Endothelial cell of umbilical vein (primary cell): Measurements from ENCODE around the gene MYO1G. TPM values are rescaled to one million over a fixed set of nuclear protein-coding genes. Genes with fewer than 3 reads are reported as not detected.

Source experiments
- BruUV-seq: library from RNA; stranded (reverse); fragments of 400-500 nt; replicated peaks from 2 replicates; lab custom pipeline; 2021; lab: Mats Ljungman, UMichigan
- CTCF ChIA-PET: fragments of 300-600, 350-600 bp; sonication (Branson Sonifier 250); formaldehyde crosslinking; loops from one replicate; lab custom pipeline; 2021; ENCODE audit warnings: antibody characterized with exemption, inconsistent platforms; lab: Charles Lee
- POLR2A ChIA-PET: fragments of 300-600, 350-600 bp; sonication (Branson Sonifier 250); formaldehyde crosslinking; loops from one replicate; lab custom pipeline; 2021; ENCODE audit warnings: antibody characterized with exemption, inconsistent platforms; lab: Charles Lee
- DNase-seq: peaks from one replicate; pipeline ENCODE4 v3.0.0-alpha.2; 2011; ENCODE audit warnings: low read depth, low spot score
- FAIRE-seq: peaks from 2 replicates; lab custom pipeline; 2011; peaks lifted over from hg19 to GRCh38; lab: Jason Lieb, UNC
- H2AFZ ChIP-seq: 2 replicates; pipeline ENCODE4 v1.6.0; 2012; ENCODE audit warnings: low read depth, low read length, control low read depth, inconsistent platforms
- H3K27ac ChIP-seq: 2 replicates; pipeline ENCODE4 v1.5.1; 2011; ENCODE audit warnings: low read depth, mild to moderate bottlenecking, control low read depth, low read length, moderate library complexity; ENCODE audit not compliant: insufficient read depth
- H3K27me3 ChIP-seq, 2 experiments: 2 replicates each; pipeline versions ENCODE4 v1.6.0 to v1.6.1; 2011; ENCODE audit warnings: low read length in 2 of 2, mixed read lengths in 1 of 2; ENCODE audit not compliant: control insufficient read depth in 2 of 2, insufficient read depth in 2 of 2
- H3K36me3 ChIP-seq, 2 experiments: 2 replicates in 1 of 2; 3 replicates in 1 of 2; pipeline ENCODE4 v1.5.1; 2011; ENCODE audit warnings: low read length in 2 of 2, mild to moderate bottlenecking in 1 of 2, moderate library complexity in 1 of 2; ENCODE audit not compliant: control insufficient read depth in 2 of 2, insufficient read depth in 2 of 2; ENCODE audit errors: extremely low read depth in 1 of 2
- H3K4me1 ChIP-seq: 3 replicates; pipeline ENCODE4 v1.5.1; 2011; ENCODE audit warnings: mild to moderate bottlenecking, low read length; ENCODE audit not compliant: control insufficient read depth, insufficient read depth; ENCODE audit errors: extremely low read depth
- H3K4me2 ChIP-seq: 2 replicates; pipeline ENCODE4 v1.6.1; 2011; ENCODE audit warnings: low read length, control low read depth, mixed read lengths; ENCODE audit not compliant: insufficient read depth
- H3K4me3 ChIP-seq, 3 experiments: fragments of 200-600 bp in 1 of 3; sonication (generic), shearing (Covaris generic) in 1 of 3; replicated peaks in 1 of 3; 2 replicates each; pipeline ENCODE4 v1.5.1; 2011 to 2016; ENCODE audit warnings: control low read depth in 3 of 3, low read length in 3 of 3, mild to moderate bottlenecking in 2 of 3, inconsistent platforms in 1 of 3, low read depth in 1 of 3, moderate library complexity in 1 of 3; ENCODE audit not compliant: insufficient read depth in 1 of 3
- H3K79me2 ChIP-seq: 2 replicates; pipeline ENCODE4 v1.6.0; 2012; ENCODE audit warnings: low read length, inconsistent platforms; ENCODE audit not compliant: control insufficient read depth, insufficient read depth
- H3K9ac ChIP-seq: replicated peaks from 2 replicates; pipeline ENCODE3; 2011; ENCODE audit warnings: low read length, control low read depth; ENCODE audit not compliant: insufficient read depth; ENCODE audit errors: extremely low read depth
- H3K9me1 ChIP-seq: replicated peaks from 3 replicates; pipeline ENCODE4 v1.6.0; 2011; ENCODE audit warnings: mild to moderate bottlenecking, low read length; ENCODE audit not compliant: control insufficient read depth, insufficient read depth; ENCODE audit errors: extremely low read depth
- H3K9me3 ChIP-seq: replicated peaks from 2 replicates; pipeline ENCODE4 v1.5.1; 2012; ENCODE audit warnings: low read length, inconsistent platforms; ENCODE audit not compliant: control insufficient read depth, insufficient read depth
- H4K20me1 ChIP-seq: replicated peaks from 2 replicates; pipeline ENCODE3; 2011; ENCODE audit warnings: mild to moderate bottlenecking, low read length; ENCODE audit not compliant: control insufficient read depth, insufficient read depth; ENCODE audit errors: extremely low read depth
- EZH2 ChIP-seq: IDR thresholded peaks from 2 replicates; pipeline ENCODE4 v1.6.1; 2012; ENCODE audit warnings: borderline replicate concordance, low read depth, mild to moderate bottlenecking, moderate library complexity, low read length, inconsistent platforms; ENCODE audit not compliant: severe bottlenecking
- FOS ChIP-seq: IDR thresholded peaks from 2 replicates; pipeline ENCODE4 v1.6.1; 2011; ENCODE audit warnings: mild to moderate bottlenecking, low read length, moderate library complexity, borderline replicate concordance; ENCODE audit not compliant: insufficient read depth
- GATA2 ChIP-seq: IDR thresholded peaks from 2 replicates; pipeline ENCODE4 v1.7.0; 2011; ENCODE audit warnings: low read depth, mild to moderate bottlenecking, moderate library complexity, mixed read lengths, low read length; ENCODE audit not compliant: insufficient read length, insufficient read depth
- JUN ChIP-seq: IDR thresholded peaks from 2 replicates; pipeline ENCODE4 v1.6.1; 2011; ENCODE audit warnings: borderline replicate concordance, low read depth; ENCODE audit not compliant: insufficient read length, insufficient read depth
- MYC ChIP-seq: IDR thresholded peaks from one replicate; pipeline ENCODE4 v1.6.1; 2011; ENCODE audit warnings: mild to moderate bottlenecking, low read depth, low read length
- POLR2A ChIP-seq: IDR thresholded peaks from 2 replicates; pipeline ENCODE4 v1.6.1; 2012; ENCODE audit warnings: low read depth, mild to moderate bottlenecking, control low read depth, low read length
- dilution Hi-C: fragments of 300-500 bp; cut with MboI; formaldehyde crosslinking; loops from one replicate; pipeline ENCODE4 v1.15.0; 2019; ENCODE audit warnings: low sequenced_read_pairs; ENCODE audit not compliant: extremely low pct_ligation_motif_present
- intact Hi-C: fragments of 100-400 bp; cut with micrococcal nuclease; formaldehyde crosslinking; loops from one replicate; pipeline ENCODE4 v1.10.0; 2022
- polyA plus RNA-seq, 4 experiments: library from polyadenylated mRNA; depleted of rRNA in 3 of 4; stranded (reverse) in 3 of 4; unstranded in 1 of 4; fragments of >200 nt; gene quantifications; 2 replicates each; pipeline versions ENCODE4 v1.2.1 to v1.2.3, GENCODE V29; 2011 to 2012; ENCODE audit warnings: missing spikeins in 1 of 4
- total RNA-seq: library from RNA; stranded (reverse); gene quantifications from 2 replicates; pipeline ENCODE4 v1.2.3, GENCODE V29; 2021
- TF ChIP-seq, protein P1 (sequence below): IDR thresholded peaks from 2 replicates; pipeline ENCODE4 v1.6.1; 2011; ENCODE audit not compliant: insufficient read depth, insufficient read length

Gene MYO1G
- total and polyA plus RNA-seq, 2 donors (not counting 3 experiments of a cell fraction or from before 2014, with no cell fraction given) = 0.11 TPM; not detected in 1

GRCh38 chr7:44977304-44977958, 1.4 kb downstream of the MYO1G start:
- TF ChIP-seq MYC (no peak), EZH2 (no peak), JUN (no peak), POLR2A (no peak), GATA2 (no peak), FOS (no peak)
- TF ChIP-seq, protein P1, sequence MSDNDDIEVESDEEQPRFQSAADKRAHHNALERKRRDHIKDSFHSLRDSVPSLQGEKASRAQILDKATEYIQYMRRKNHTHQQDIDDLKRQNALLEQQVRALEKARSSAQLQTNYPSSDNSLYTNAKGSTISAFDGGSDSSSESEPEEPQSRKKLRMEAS = no peak
- H3K79me2 ChIP-seq = no peaks in the 10 kb centered on the region
- intact Hi-C loops = no loop called here

More at GRCh38 chr7:44977304-44977958, 1.4 kb downstream of the MYO1G start:
- H3K27ac ChIP-seq = no peak overlapping the region
- H3K4me2 ChIP-seq = no peak overlapping the region
- BruUV-seq = no TSS peak
- CTCF ChIA-PET = interaction anchor here (0.5 to 10.0 kb wide), 2 partner anchors 22 to 157 kb away, joined by 3 to 585 read pairs; no protein-coding TSS in a partner anchor
- H3K9me1 ChIP-seq = no peaks in the 10 kb centered on the region
- H3K9ac ChIP-seq = no peak overlapping the region
- no peak for DNase-seq
- no peak overlapping the region for H2AFZ ChIP-seq
- dilution Hi-C loops = no loop called here
- no peaks in the 10 kb centered on the region for H4K20me1 ChIP-seq
- no peak overlapping the region for H3K4me3 ChIP-seq
- H3K36me3 ChIP-seq = peaks cover under 1 to 2% of the 10 kb centered on the region in 2 experiments
- H3K4me1 ChIP-seq = no peaks in the 10 kb centered on the region
- POLR2A ChIA-PET = no interaction called here
- no peak for FAIRE-seq
- no peaks in the 10 kb centered on the region for H3K9me3 ChIP-seq
- H3K27me3 ChIP-seq = no peaks in the 10 kb centered on the region
